ENCODE measurements around the gene TBC1D22B.

Gene TBC1D22B

DNA sequence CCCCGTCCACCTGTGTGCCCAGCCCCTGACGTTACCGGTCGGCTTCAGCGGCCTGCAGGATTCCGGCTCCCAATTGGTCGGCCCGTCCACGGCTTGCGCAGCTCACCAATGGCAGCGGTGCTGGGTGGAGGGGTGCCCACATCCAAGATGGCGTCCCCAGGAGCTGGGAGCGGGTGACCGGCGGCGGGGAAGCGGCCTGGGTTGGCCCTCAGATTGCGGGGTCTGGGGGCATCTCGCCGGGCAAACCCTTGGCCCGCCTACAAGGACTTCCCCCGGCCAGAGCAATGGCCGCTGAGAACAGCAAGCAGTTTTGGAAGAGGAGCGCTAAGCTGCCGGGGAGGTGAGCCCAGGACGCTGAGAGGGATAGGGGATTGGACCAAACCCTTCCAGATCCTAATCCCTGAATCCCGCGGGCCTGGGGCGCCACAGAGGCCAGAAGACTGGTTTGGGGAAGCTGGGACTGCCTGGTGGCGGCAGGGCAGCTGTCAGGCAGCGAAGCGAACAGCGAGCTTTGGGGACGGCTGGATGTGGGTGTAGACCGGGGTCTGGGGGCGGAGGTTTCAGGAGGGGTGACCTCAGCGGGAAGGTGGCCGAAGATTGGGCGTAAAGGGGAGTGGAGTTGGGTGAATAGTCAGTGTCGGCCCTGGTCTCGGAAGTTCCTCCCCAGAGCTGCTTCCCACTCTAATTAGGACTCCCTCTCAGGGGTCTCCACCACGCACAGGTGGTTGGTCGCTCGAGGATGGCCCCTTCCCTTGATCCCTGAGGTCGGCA, at the start of gene TBC1D22B, which contains the start of gene TMEM217:
Gene TBC1D22B (plus strand): TSS at position 139 of the 771 bp plus-strand sequence. CDS start 146 bp downstream, at position 285.
Gene TMEM217 (minus strand): TSS at position 511 of the 771 bp plus-strand sequence. CDS start 39,114 bp downstream, outside the sequence.
- peak; percentile 84 for FAIRE-seq

GRCh38 chr6:37207903-37208456, 49.6 kb upstream of the TBC1D22B start:
- FAIRE-seq = no peak

DNA sequence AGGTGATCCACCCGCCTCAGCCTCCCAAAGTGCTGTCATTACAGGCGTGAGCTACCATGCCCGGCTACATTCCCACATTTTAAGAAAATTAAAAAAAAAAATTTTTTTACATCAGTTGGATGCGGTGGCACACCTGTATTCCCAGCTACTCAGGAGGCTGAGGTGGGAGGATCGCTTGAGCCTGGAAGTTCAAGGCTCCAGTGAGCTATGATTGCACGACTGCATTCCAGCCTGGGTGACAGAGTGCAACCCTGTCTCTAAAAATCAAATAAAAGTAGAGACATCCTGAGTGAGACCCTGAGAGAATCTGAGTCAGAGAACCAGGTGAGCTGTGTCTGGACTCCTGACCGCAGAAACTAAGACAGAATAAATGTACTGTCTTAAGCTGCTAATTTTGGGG, 48.8 kb upstream of the TBC1D22B start:
- FAIRE-seq = no peak

DNA sequence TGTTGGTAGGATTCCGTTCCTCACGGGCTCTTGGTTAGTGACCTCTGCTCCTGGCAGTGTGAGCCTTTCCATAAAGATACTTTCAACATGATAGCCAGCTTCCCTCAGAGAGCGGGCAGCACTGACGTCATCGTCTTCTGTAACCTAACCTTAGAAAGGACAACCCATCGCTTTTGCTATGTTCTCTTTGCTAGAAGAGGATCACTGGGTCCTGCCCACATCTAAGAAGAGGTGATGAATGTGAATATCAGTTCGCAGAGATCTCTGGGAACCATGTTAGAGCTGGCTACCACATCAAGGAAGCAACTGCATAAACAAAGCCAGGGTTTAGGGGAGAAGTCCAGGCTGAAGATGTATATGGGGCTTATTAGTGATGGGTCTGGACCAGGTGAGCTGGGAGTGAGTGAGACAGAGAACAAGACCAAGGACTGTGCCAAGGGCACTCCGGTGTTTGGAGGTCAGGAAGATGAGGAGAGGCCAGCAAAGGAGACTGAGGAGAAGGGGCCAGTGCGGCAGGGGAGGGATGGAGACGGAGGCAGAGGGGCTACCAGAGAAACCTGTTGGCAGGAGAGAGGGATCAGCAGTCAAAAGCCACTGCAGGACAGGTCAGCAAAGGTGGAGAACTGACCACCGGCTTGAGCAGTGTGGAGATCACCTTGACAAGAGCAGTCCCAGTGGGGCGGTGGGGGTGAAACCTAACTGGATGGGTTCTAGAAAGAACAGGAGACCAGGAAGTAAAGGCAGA, 47.9 kb upstream of the TBC1D22B start:
- no peak for FAIRE-seq

DNA sequence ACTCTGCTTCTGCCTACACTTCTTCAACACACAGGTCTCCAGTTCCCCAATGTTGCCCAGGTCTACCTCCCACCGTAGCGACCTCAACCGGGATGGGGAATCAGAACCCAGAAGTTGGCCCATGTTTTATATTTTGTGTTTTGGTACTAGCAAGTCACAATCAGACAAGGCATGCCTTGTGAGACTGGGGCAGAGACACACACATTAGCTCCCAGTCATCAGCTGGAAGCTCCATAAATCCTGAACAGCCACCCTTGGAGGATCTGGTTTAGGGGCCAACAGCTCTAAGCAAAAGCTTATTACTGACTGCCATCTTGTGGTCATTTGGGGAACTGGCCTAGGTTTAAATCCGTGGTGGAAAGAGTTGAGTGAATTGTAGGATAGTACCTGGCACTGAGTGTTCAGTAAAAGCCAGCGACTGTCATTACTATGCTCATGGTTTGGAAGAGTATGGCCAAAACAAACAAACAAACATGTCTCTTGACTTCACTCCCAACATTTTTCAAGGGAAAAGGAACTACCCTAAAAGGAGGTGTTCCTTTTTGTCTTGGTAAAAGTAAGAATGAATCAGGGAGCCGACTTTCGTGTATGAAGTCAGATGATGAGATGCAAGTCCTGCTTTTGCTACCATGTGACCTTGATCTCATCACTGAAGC, 47.1 kb upstream of the TBC1D22B start:
- FAIRE-seq = no peak

DNA sequence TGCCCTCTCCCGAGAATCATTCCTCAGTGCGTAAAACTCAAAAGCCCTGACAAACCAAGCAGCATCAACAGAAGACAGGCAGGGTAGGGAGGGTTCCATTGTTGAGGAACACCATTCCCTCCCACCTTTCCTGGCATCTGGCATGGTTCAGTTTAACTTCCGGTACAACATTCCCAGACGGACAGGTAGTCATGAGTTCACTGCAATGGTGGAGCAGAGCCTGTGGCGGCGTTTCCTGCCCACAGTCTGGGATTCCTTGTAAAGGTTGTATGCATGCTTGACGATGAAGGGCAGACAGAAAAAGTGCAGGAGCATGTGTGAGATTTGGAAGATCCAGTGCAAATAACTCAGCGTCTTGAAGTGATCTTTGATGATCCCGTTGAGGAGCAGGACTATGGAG, 45.3 kb upstream of the TBC1D22B start:
- no peak for FAIRE-seq

DNA sequence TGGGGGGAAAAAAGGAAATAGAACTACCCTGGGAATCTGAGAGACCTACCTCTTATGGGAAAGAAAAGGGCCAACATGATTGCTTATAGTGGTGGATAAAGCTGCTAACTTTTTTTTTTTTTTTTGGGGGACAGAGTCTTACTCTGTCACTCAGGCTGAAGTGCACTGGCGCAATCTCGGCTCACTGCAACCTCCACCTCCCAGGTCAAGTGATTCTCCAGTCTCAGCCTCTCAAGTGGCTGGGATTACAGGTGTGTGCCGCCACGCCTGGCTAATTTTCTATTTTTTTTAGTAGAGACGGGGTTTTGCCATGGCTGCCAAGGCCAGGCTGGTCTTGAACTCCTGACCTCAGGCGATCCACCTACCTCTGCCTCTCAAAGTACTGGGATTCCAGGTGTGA, 39.5 kb upstream of the TBC1D22B start:
- no peak for FAIRE-seq

GRCh38 chr6:37218511-37218910, 39.1 kb upstream of the TBC1D22B start:
- FAIRE-seq = no peak

GRCh38 chr6:37221585-37222124, 35.9 kb upstream of the TBC1D22B start:
- FAIRE-seq = no peak

DNA sequence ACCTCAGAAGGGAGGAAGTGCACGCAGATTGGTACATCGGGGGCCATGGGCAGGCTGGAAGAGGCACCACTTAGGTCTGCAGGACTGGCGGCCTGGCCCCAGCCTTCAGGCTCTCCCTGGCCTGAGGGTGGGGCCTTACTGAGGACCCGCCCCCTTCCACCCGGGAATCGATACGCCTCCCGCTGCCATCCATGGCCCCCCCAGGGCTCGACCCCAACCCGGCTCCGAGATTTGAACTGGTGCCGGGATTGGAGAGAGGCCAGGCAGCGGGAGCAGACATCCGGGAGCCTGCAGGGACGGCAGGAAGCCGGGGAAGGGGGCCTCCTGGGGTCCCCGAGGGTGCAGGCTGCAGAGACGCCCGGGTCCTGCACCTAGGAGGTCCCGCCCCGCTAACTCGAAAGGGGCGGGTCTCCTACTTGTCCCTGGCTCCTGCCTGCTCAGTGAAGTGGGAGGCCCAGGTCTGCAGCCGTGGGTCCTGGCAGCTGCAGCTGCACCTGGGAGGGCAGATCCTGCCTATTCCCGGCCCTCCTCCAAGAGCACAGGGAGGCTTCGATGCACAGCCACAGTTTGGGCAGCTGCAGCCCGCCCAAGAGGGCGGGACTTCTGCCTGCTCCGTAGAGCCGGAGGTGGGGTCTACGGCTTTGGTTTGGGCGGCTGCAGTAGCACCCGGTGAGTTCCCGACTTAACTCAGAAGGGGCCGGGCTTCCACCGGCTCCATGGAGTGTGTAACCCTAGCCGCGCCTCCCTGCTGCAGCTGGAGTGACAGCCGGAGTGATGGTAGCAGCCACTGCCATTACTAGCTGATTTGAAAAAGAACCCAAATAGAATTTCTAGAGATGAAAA, 35.2 kb upstream of the TBC1D22B start:
- FAIRE-seq = no peak

DNA sequence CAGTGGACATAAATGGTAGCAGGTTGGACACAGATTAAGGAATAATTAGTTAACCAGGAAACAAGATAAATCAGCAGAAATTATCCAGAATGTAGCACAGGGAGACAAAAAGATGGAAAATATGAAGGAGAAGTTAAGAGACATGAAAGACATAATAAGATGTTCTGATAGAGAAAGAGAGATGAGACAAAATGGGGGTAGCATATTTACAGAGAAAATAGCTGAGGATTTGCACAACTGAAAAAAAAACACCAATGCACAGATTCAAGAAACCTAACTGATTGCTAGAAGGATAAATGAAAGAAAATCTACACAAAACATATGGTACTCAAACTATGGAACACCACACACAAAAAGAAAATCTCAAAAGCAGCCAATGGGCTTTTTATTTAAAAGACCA, 34.6 kb upstream of the TBC1D22B start:
- FAIRE-seq = no peak

DNA sequence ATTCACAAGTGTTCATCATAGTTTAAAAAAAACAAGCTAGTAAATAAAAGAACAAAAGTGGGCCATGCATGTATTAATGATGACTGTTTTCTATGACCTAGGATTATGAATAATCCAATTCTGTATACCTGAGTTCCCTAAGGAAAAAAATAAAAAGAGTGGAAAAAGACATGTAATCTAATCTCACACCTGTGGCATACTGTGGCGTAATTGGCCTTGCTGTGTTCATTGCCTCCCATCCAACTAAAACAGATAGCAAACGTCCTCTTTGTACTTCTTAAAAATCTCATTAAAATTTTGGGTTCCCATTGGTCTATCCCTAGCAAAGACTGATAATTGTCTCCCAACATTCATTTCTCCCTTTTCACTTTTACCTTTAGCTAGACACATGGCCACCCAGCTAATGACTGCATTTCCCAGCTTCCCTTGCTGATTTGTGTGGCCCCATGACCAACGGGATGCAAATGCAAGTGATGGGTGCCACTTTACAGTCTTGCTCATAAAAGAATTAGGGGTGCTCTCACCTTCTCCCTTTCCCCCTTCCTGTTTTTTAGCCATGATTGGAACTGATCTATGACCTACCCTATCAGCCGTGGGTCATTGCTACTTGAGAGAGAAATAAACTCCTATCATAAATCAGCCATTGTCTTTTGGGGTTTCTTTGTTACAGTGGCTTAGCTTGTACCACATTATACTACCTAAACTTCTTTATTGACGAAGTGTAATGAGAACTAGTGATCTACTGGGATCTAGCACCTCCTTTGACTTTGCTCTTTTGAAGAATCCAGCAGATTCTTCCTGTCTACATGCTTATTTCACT, 32.0 kb upstream of the TBC1D22B start:
- no peak for FAIRE-seq

- no peak for FAIRE-seq
These were observed 27.5 kb upstream of the TBC1D22B start for GRCh38 chr6:37230104-37230503.

DNA sequence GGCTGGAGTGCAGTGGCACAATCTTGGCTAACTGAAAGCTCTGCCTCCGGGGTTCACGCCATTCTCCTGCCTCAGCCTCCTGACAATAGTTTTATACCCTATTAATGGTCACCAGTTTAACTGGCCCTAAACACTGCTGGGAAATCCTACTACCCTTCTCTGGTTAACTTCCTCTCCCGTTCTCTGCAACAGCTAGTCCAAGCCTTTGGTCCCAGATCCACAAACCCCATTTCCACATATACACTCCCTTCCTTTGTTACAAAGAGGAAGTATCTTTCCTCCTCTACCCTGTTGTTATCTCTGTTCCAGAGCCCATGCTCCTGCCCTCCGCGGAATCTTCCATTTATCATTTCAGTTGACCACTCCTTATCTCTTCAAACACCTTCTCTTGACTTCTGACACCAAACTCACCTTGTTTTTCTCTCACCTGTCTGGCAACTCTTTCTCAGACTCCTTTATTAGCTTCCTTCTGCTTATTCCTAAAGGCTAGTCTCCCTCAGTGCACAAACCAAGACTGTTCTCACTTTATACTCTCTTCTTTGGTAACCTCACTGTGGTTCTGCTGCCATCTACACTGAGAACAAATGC, 25.0 kb upstream of the TBC1D22B start:
- no peak for FAIRE-seq

DNA sequence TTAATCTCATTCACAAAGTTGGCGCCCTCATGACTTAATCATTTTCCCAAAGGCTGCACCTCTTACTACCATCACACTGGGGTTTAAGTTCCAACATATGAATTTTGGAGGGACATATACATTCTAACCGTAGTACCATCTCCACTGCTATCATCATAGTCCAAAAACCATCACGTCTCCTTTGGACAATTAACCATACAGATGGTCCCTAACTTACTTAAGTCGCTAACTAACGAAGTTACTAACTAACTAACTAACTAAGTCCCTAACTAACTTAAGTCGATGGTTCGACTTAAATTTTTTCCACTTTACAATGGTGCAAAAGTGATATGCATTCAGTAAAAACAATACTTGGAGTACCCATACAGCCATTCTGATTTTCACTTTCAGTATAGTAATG, 24.0 kb upstream of the TBC1D22B start:
- no peak for FAIRE-seq

DNA sequence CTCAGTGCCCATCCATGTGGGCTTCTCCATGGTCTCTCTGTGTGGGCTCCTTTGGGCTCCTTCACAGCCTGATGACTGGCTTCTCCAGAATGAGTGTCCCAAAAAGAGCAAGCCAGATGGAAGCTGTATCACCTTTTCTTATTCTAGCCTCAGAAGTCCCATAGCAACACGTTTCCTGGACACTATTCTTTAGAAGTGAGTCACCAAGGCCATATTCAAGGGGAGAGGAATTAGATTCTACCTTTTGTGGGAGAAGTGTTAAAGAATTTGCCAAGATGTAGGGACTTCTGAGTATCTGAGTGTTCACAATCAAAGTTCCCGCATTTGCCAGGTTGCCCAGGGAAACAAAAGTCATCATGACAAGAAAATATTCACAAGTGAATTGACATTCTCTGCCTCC, 20.7 kb upstream of the TBC1D22B start:
- FAIRE-seq = no peak

DNA sequence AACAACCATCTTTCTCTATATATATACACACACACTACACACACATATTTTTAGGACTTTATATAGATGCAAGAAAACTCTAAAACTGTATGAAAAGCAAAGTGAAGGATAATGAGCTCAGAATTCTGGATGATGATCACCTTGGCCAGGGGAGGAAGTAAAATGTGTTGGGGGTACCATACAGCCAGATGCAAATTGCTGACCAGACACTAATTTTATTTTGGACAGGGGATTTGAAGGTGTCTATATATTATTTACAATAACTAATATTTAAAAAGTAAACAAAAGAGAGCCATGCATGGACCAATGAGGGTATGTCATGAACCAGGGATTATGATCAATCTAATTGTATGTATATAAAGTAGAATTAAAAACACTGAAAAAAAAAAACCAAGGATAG, 19.8 kb upstream of the TBC1D22B start:
- no peak for FAIRE-seq

DNA sequence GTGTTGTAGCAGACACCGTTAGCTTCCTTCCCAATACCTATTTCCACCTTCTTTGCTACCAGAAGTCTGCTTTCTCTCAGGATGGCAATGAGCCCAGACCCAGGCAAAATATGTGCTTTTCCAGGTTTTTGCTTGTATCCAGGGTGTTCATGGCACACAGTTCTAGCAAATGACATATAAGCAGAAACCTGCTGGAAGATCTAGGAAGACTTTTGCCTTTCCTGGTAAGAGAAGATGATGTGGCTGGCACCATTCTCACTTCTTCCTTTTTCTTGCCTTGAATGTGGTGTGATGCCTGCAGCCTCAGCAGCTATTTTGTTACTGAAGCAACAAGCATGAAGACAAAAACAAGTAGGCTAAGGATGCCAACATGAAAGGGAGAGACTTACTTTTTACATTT, 19.2 kb upstream of the TBC1D22B start:
- FAIRE-seq = no peak

GRCh38 chr6:37239526-37239925, 18.0 kb upstream of the TBC1D22B start:
- FAIRE-seq = no peak

- no peak for FAIRE-seq
These were observed 17.4 kb upstream of the TBC1D22B start for GRCh38 chr6:37239950-37240713.
